PC-9 (cell line): Measurements from ENCODE around the gene CNTN4.

ENCODE experiments used
- EZH2 ChIP-seq: fragments of 200-600 bp; sonication (generic); IDR thresholded peaks from 2 replicates; pipeline ENCODE4 v1.8.0; 2017; ENCODE audit warnings: antibody characterized with exemption, low read depth
- TF ChIP-seq, protein P1 (sequence below): fragments of 200-600 bp; sonication (generic); conservative IDR thresholded peaks from 2 replicates; pipeline ENCODE4 v1.6.1; 2017; ENCODE audit warnings: mixed run types, antibody characterized with exemption, mild to moderate bottlenecking, moderate library complexity

GRCh38 chr3:2198776-2199279, 100.2 kb downstream of the CNTN4 start:
- TF ChIP-seq, protein P1, sequence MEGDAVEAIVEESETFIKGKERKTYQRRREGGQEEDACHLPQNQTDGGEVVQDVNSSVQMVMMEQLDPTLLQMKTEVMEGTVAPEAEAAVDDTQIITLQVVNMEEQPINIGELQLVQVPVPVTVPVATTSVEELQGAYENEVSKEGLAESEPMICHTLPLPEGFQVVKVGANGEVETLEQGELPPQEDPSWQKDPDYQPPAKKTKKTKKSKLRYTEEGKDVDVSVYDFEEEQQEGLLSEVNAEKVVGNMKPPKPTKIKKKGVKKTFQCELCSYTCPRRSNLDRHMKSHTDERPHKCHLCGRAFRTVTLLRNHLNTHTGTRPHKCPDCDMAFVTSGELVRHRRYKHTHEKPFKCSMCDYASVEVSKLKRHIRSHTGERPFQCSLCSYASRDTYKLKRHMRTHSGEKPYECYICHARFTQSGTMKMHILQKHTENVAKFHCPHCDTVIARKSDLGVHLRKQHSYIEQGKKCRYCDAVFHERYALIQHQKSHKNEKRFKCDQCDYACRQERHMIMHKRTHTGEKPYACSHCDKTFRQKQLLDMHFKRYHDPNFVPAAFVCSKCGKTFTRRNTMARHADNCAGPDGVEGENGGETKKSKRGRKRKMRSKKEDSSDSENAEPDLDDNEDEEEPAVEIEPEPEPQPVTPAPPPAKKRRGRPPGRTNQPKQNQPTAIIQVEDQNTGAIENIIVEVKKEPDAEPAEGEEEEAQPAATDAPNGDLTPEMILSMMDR, result no peak
- TF ChIP-seq EZH2, result no peak
